HEK293 (cell line): ENCODE measurements around the gene SLC26A6.
A peak's percentile ranks its signal among the peaks of the same experiment; 100 is the strongest.

Experiments used
- GLIS2 ChIP-seq: fragments of 450-650 bp; formaldehyde crosslinking; IDR thresholded peaks from 2 replicates; pipeline ENCODE4 v1.5.1; 2016; ENCODE audit warnings: missing biosample characterization, missing genetic modification characterization
- HOXA7 ChIP-seq: sonication (generic); formaldehyde crosslinking; IDR thresholded peaks from 2 replicates; pipeline ENCODE4 v1.8.1; 2022; ENCODE audit warnings: missing genetic modification reagents, borderline replicate concordance
- HOXD13 ChIP-seq: sonication (generic); formaldehyde crosslinking; IDR thresholded peaks from 2 replicates; pipeline ENCODE4 v1.8.0; 2022; ENCODE audit warnings: missing genetic modification reagents, borderline replicate concordance
- IKZF3 ChIP-seq: fragments of 450-650 bp; IDR thresholded peaks from 2 replicates; pipeline ENCODE4 v1.5.0; 2018; ENCODE audit warnings: missing biosample characterization, mild to moderate bottlenecking, missing genetic modification characterization, moderate library complexity
- KLF1 ChIP-seq: fragments of 450-650 bp; formaldehyde crosslinking; IDR thresholded peaks from 2 replicates; pipeline ENCODE4 v1.5.1; 2016; ENCODE audit warnings: missing biosample characterization, missing genetic modification characterization
- KLF7 ChIP-seq: fragments of 450-650 bp; formaldehyde crosslinking; IDR thresholded peaks from 2 replicates; pipeline ENCODE4 v1.5.1; 2016; ENCODE audit warnings: missing biosample characterization, missing genetic modification characterization, borderline replicate concordance
- KLF8 ChIP-seq: fragments of 450-650 bp; formaldehyde crosslinking; IDR thresholded peaks from 2 replicates; pipeline ENCODE4 v1.5.1; 2016; ENCODE audit warnings: missing biosample characterization, missing genetic modification characterization
- SCRT1 ChIP-seq: fragments of 450-650 bp; formaldehyde crosslinking; IDR thresholded peaks from 2 replicates; pipeline ENCODE4 v1.5.1; 2016; ENCODE audit warnings: missing biosample characterization, missing genetic modification characterization, borderline replicate concordance
- SETDB1 ChIP-seq: IDR thresholded peaks from one replicate; pipeline ENCODE4 v1.6.1; 2017; ENCODE audit warnings: mild to moderate bottlenecking, low read length, moderate library complexity, mixed read lengths; ENCODE audit not compliant: insufficient read length
- SP2 ChIP-seq: fragments of 450-650 bp; formaldehyde crosslinking; IDR thresholded peaks from 2 replicates; pipeline ENCODE4 v1.5.1; 2016; ENCODE audit warnings: missing biosample characterization, missing genetic modification characterization
- WT1 ChIP-seq: fragments of 450-650 bp; formaldehyde crosslinking; IDR thresholded peaks from 2 replicates; pipeline ENCODE4 v1.5.1; 2016; ENCODE audit warnings: missing biosample characterization, missing genetic modification characterization
- ZBTB1 ChIP-seq: fragments of 450-650 bp; formaldehyde crosslinking; IDR thresholded peaks from 2 replicates; pipeline ENCODE4 v1.5.1; 2016; ENCODE audit warnings: missing biosample characterization, missing genetic modification characterization
- ZEB2 ChIP-seq: fragments of 450-650 bp; formaldehyde crosslinking; IDR thresholded peaks from 2 replicates; pipeline ENCODE4 v1.5.1; 2016; ENCODE audit warnings: missing biosample characterization, missing genetic modification characterization
- ZFHX2 ChIP-seq: fragments of 450-650 bp; formaldehyde crosslinking; conservative IDR thresholded peaks from 2 replicates; pipeline ENCODE4 v1.5.1; 2016; ENCODE audit warnings: missing biosample characterization, missing genetic modification characterization
- ZNF10 ChIP-seq: fragments of 450-650 bp; formaldehyde crosslinking; IDR thresholded peaks from 2 replicates; pipeline ENCODE4 v1.5.1; 2017; ENCODE audit warnings: missing biosample characterization, missing genetic modification characterization
- ZNF140 ChIP-seq: fragments of 450-650 bp; formaldehyde crosslinking; IDR thresholded peaks from 2 replicates; pipeline ENCODE4 v1.5.1; 2016; ENCODE audit warnings: missing biosample characterization, missing genetic modification characterization
- ZNF146 ChIP-seq: fragments of 450-650 bp; formaldehyde crosslinking; IDR thresholded peaks from 2 replicates; pipeline ENCODE4 v1.5.1; 2016; ENCODE audit warnings: missing biosample characterization, missing genetic modification characterization
- ZNF16 ChIP-seq: fragments of 450-650 bp; formaldehyde crosslinking; IDR thresholded peaks from 2 replicates; pipeline ENCODE4 v1.5.1; 2016; ENCODE audit warnings: low read depth, missing biosample characterization, missing genetic modification characterization
- ZNF175 ChIP-seq: fragments of 450-650 bp; formaldehyde crosslinking; IDR thresholded peaks from 2 replicates; pipeline ENCODE4 v1.5.1; 2016; ENCODE audit warnings: missing biosample characterization, missing genetic modification characterization
- ZNF214 ChIP-seq: fragments of 450-650 bp; formaldehyde crosslinking; IDR thresholded peaks from 2 replicates; pipeline ENCODE4 v1.5.1; 2017; ENCODE audit warnings: missing biosample characterization, mild to moderate bottlenecking, missing genetic modification characterization, borderline replicate concordance
- ZNF239 ChIP-seq: fragments of 450-650 bp; formaldehyde crosslinking; IDR thresholded peaks from 2 replicates; pipeline ENCODE4 v1.5.1; 2016; ENCODE audit warnings: missing biosample characterization, missing genetic modification characterization
- ZNF341 ChIP-seq: fragments of 450-650 bp; formaldehyde crosslinking; IDR thresholded peaks from 2 replicates; pipeline ENCODE4; 2016; ENCODE audit warnings: low read depth, missing biosample characterization, missing genetic modification characterization
- ZNF404 ChIP-seq: fragments of 450-650 bp; formaldehyde crosslinking; IDR thresholded peaks from 2 replicates; pipeline ENCODE4 v1.5.1; 2017; ENCODE audit warnings: missing biosample characterization, missing genetic modification characterization
- ZNF654 ChIP-seq: fragments of 450-650 bp; formaldehyde crosslinking; IDR thresholded peaks from 2 replicates; pipeline ENCODE4 v1.5.1; 2016; ENCODE audit warnings: low read depth, missing biosample characterization, missing genetic modification characterization
- ZSCAN16 ChIP-seq: fragments of 450-650 bp; formaldehyde crosslinking; IDR thresholded peaks from 2 replicates; pipeline ENCODE4 v1.5.1; 2016; ENCODE audit warnings: missing biosample characterization, missing genetic modification characterization
- TF ChIP-seq, protein P1 (sequence below): fragments of 450-650 bp; formaldehyde crosslinking; IDR thresholded peaks from 2 replicates; pipeline ENCODE4 v1.5.1; 2016; ENCODE audit warnings: missing biosample characterization, missing genetic modification characterization
- TF ChIP-seq, protein P2 (sequence below): fragments of 450-650 bp; formaldehyde crosslinking; IDR thresholded peaks from 2 replicates; pipeline ENCODE4 v1.5.1; 2016; ENCODE audit warnings: missing biosample characterization, missing genetic modification characterization
- TF ChIP-seq, protein P3 (sequence below): fragments of 450-650 bp; formaldehyde crosslinking; optimal IDR thresholded peaks from 2 replicates; pipeline ENCODE3; 2016; ENCODE audit warnings: missing biosample characterization, mild to moderate bottlenecking, missing genetic modification characterization
- TF ChIP-seq, protein P4 (sequence below): fragments of 450-650 bp; formaldehyde crosslinking; IDR thresholded peaks from 2 replicates; pipeline ENCODE4 v1.5.1; 2016; ENCODE audit warnings: missing biosample characterization, missing genetic modification characterization
- TF ChIP-seq, protein P5 (sequence below): fragments of 450-650 bp; formaldehyde crosslinking; IDR thresholded peaks from 2 replicates; pipeline ENCODE4 v1.5.1; 2016; ENCODE audit warnings: missing biosample characterization, missing genetic modification characterization

SLC26A6 gene

DNA sequence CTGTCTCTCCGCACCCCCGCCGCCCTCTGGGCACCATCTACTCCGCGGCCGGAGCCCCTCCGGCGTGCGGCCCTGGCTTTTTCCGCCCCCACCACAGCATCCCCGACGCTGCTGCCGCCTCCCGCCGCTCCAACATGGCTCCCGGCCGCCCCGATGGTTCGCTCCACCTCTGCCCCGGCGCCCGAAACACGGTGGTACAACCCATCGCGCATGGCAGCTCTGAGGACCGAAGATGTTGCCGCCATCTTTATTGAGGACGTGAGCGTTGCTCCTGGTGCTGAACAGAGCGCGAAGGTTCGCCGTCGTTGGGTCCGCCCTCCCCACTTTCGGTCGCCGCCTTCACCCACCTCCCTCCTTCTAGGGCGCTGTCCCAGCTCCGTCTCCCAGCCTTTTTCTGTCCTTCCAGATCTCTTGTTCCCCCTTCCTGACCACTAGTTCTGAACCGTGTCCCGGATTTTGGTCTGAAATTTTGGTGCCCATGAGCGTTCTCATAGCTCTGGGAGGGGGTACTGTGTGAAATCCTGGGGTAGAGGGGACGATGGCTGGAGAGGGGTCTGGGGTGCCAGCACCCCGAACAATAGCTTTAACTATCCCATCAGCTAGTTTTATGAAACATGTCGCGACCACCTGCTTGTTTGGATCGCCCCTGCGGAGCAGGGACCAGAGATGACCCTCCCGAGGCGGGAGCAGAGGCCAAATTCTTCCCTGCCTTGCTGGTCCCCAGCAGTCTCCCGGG is 27.7 kb upstream of the SLC26A6 start, which contains the start of gene CELSR3 (continued):
- TF ChIP-seq SETDB1, result no peak
- TF ChIP-seq ZNF341 (tag by site-specific recombination), result peak; percentile 75
- TF ChIP-seq WT1, result no peak
- TF ChIP-seq KLF1 (tag by site-specific recombination), result peak; percentile 34; the same call in 1 of the 2 replicates
- no peak for TF ChIP-seq GLIS2 (tag by site-specific recombination)
- no peak for TF ChIP-seq ZSCAN16 (tag by site-specific recombination)
- TF ChIP-seq, protein P1, sequence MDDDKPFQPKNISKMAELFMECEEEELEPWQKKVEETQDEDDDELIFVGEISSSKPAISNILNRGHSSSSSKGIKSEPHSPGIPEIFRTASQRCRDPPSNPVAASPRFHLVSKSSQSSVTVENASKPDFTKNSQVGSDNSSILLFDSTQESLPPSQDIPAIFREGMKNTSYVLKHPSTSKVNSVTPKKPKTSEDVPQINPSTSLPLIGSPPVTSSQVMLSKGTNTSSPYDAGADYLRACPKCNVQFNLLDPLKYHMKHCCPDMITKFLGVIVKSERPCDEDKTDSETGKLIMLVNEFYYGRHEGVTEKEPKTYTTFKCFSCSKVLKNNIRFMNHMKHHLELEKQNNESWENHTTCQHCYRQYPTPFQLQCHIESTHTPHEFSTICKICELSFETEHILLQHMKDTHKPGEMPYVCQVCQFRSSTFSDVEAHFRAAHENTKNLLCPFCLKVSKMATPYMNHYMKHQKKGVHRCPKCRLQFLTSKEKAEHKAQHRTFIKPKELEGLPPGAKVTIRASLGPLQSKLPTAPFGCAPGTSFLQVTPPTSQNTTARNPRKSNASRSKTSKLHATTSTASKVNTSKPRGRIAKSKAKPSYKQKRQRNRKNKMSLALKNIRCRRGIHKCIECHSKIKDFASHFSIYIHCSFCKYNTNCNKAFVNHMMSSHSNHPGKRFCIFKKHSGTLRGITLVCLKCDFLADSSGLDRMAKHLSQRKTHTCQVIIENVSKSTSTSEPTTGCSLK (tag by site-specific recombination), result no peak
- TF ChIP-seq IKZF3 (tag by site-specific recombination), result no peak
- TF ChIP-seq ZNF214, result no peak
- TF ChIP-seq, protein P2, sequence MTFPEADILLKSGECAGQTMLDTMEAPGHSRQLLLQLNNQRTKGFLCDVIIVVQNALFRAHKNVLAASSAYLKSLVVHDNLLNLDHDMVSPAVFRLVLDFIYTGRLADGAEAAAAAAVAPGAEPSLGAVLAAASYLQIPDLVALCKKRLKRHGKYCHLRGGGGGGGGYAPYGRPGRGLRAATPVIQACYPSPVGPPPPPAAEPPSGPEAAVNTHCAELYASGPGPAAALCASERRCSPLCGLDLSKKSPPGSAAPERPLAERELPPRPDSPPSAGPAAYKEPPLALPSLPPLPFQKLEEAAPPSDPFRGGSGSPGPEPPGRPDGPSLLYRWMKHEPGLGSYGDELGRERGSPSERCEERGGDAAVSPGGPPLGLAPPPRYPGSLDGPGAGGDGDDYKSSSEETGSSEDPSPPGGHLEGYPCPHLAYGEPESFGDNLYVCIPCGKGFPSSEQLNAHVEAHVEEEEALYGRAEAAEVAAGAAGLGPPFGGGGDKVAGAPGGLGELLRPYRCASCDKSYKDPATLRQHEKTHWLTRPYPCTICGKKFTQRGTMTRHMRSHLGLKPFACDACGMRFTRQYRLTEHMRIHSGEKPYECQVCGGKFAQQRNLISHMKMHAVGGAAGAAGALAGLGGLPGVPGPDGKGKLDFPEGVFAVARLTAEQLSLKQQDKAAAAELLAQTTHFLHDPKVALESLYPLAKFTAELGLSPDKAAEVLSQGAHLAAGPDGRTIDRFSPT, result peak; percentile 82; the same call in 1 of the 2 replicates
- no peak for TF ChIP-seq HOXD13 (CRISPR knock-in tag)
- TF ChIP-seq, protein P3, sequence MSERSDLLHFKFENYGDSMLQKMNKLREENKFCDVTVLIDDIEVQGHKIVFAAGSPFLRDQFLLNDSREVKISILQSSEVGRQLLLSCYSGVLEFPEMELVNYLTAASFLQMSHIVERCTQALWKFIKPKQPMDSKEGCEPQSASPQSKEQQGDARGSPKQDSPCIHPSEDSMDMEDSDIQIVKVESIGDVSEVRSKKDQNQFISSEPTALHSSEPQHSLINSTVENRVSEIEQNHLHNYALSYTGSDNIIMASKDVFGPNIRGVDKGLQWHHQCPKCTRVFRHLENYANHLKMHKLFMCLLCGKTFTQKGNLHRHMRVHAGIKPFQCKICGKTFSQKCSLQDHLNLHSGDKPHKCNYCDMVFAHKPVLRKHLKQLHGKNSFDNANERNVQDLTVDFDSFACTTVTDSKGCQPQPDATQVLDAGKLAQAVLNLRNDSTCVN, result no peak
- TF ChIP-seq, protein P4, sequence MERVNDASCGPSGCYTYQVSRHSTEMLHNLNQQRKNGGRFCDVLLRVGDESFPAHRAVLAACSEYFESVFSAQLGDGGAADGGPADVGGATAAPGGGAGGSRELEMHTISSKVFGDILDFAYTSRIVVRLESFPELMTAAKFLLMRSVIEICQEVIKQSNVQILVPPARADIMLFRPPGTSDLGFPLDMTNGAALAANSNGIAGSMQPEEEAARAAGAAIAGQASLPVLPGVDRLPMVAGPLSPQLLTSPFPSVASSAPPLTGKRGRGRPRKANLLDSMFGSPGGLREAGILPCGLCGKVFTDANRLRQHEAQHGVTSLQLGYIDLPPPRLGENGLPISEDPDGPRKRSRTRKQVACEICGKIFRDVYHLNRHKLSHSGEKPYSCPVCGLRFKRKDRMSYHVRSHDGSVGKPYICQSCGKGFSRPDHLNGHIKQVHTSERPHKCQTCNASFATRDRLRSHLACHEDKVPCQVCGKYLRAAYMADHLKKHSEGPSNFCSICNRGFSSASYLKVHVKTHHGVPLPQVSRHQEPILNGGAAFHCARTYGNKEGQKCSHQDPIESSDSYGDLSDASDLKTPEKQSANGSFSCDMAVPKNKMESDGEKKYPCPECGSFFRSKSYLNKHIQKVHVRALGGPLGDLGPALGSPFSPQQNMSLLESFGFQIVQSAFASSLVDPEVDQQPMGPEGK (tag by site-specific recombination), result peak; percentile 8; the same call in 1 of the 2 replicates
- no peak for TF ChIP-seq ZNF146 (tag by site-specific recombination)
- TF ChIP-seq ZNF10, result no peak
- peak; percentile 48 for TF ChIP-seq ZEB2 (tag by site-specific recombination)
- no peak for TF ChIP-seq SCRT1 (tag by site-specific recombination)
- TF ChIP-seq ZBTB1 (tag by site-specific recombination), result no peak
- TF ChIP-seq ZNF140 (tag by site-specific recombination), result no peak
- TF ChIP-seq SP2, result peak; percentile 74
- no peak for TF ChIP-seq KLF7
- TF ChIP-seq ZNF404 (tag by site-specific recombination), result no peak
- no peak for TF ChIP-seq ZNF175 (tag by site-specific recombination)
- no peak for TF ChIP-seq HOXA7 (CRISPR knock-in tag)
- no peak for TF ChIP-seq ZNF16 (tag by site-specific recombination)
- 0 out of 2 replicates have a peak, but pooled peaks have one; percentile 14 for TF ChIP-seq ZFHX2 (tag by site-specific recombination)
- TF ChIP-seq, protein P5, sequence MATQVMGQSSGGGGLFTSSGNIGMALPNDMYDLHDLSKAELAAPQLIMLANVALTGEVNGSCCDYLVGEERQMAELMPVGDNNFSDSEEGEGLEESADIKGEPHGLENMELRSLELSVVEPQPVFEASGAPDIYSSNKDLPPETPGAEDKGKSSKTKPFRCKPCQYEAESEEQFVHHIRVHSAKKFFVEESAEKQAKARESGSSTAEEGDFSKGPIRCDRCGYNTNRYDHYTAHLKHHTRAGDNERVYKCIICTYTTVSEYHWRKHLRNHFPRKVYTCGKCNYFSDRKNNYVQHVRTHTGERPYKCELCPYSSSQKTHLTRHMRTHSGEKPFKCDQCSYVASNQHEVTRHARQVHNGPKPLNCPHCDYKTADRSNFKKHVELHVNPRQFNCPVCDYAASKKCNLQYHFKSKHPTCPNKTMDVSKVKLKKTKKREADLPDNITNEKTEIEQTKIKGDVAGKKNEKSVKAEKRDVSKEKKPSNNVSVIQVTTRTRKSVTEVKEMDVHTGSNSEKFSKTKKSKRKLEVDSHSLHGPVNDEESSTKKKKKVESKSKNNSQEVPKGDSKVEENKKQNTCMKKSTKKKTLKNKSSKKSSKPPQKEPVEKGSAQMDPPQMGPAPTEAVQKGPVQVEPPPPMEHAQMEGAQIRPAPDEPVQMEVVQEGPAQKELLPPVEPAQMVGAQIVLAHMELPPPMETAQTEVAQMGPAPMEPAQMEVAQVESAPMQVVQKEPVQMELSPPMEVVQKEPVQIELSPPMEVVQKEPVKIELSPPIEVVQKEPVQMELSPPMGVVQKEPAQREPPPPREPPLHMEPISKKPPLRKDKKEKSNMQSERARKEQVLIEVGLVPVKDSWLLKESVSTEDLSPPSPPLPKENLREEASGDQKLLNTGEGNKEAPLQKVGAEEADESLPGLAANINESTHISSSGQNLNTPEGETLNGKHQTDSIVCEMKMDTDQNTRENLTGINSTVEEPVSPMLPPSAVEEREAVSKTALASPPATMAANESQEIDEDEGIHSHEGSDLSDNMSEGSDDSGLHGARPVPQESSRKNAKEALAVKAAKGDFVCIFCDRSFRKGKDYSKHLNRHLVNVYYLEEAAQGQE, result peak; percentile 86
- TF ChIP-seq ZNF239, result no peak
- 0 out of 2 replicates have a peak, but pooled peaks have one; percentile 39 for TF ChIP-seq KLF8 (tag by site-specific recombination)
- TF ChIP-seq ZNF654 (tag by site-specific recombination), result no peak
